ENCODE measurements around the gene GGT5. TPM values are rescaled to one million over a fixed set of nuclear protein-coding genes. Genes with fewer than 3 reads are reported as not detected.
A peak's percentile ranks its signal among the peaks of the same experiment; 100 is the strongest.
"Not testable (repeated sequence)": the region's sequence is repeated elsewhere in the genome, so short reads cannot be mapped to it uniquely, and the experiment has no call there.

Gene GGT5
- polyA plus RNA-seq, 1 donor from 2014 or later, result not detected

DNA sequence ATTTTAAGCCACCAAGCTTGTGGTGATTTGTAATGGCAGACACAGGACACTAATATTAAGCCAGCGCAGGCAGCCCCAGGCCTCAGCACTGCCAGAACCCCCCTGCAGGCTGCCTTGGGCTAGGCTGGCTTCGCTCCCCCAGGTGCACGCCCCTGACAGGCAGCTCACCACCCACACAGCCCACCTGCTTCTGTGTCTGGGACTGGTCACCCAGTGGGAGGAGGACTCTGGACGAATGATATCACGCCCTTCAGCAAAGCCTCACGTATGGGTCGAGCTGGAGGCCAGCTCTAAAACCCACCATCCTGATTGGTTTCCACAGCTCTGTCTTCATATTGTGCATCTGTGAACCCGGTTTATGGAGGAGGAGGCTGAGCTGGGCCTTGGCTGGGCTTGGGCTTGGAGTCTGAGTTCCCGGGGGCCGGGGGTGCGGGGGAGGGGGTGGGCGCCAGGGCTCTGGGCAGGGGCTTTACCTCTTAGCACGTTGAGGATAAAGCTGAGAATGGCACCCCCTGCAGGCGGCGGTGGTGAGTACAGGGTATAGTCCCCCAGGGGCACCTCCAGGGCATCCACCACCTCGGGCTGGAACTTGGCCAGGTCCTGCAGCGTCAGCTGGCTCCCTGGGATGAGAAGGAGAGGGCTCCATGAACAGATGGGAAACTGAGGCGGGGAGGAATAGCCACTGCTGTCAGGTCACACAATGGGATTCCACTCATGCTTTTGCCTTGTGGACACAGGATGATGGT is 13.8 kb downstream of the GGT5 start:
- no peaks in the 10 kb centered on the region for H3K9me3 Mint-ChIP-seq
- peaks cover 0 to 2% (median 0%) of the 10 kb centered on the region in 3 donors for H3K4me1 Mint-ChIP-seq
- no peaks in the 10 kb centered on the region for H3K27me3 Mint-ChIP-seq
- H3K4me3 Mint-ChIP-seq, result peak overlapping the region in 1 of 4 donors; percentile 10
- H3K36me3 Mint-ChIP-seq, result peaks cover 2% of the 10 kb centered on the region
- H3K27ac Mint-ChIP-seq, result peak overlapping the region in 1 of 3 donors; percentile 35

- Mint-ChIP-seq H3K4me1 (no peaks in the 10 kb centered on the region), H3K36me3 (no peaks in the 10 kb centered on the region), H3K4me3 (no peak overlapping the region), H3K27ac (no peak overlapping the region), H3K27me3 (no peaks in the 10 kb centered on the region), H3K9me3 (peaks cover 0 to 4% (median 0%) of the 10 kb centered on the region in 3 donors)
These were observed 18.9 kb downstream of the GGT5 start for GRCh38 chr22:24225951-24226350.

DNA sequence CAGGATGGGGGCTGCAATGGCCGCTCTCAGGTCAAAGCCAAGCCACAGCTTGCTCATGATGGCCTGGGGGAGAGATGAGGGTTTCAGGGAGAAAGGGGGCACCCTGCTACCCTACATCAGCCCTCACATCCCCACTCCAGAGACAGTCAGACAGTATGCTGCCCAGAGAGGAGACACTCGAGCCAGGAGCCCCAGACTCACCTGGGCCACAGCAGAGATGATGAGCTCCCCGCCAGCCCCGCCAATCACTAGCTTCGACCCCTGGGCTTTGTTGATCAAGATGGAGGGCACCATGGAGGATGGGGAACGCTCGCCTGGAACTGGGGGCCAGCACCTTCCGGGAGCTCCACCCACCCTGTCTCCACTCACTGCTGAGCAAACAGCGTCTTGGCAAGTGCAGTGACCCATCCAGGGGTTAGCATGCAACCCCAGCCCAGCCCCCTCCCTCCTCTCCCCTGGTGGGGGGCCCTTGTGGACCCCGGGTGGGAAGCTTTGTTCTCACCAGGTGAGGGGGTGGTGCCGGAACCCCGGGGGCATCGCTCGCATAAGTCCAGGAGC is 19.8 kb downstream of the GGT5 start:
- H3K36me3 Mint-ChIP-seq, result no peaks in the 10 kb centered on the region
- H3K4me3 Mint-ChIP-seq, result no peak overlapping the region
- no peaks in the 10 kb centered on the region for H3K27me3 Mint-ChIP-seq
- no peak overlapping the region for H3K27ac Mint-ChIP-seq
- H3K4me1 Mint-ChIP-seq, result no peaks in the 10 kb centered on the region
- H3K9me3 Mint-ChIP-seq, result peaks cover 0 to 4% (median 0%) of the 10 kb centered on the region in 3 donors

GRCh38 chr22:24224468-24224867 is 20.4 kb downstream of the GGT5 start:
- no peaks in the 10 kb centered on the region for H3K27me3 Mint-ChIP-seq
- no peaks in the 10 kb centered on the region for H3K4me1 Mint-ChIP-seq
- no peak overlapping the region for H3K27ac Mint-ChIP-seq
- peaks cover 0 to 4% (median 0%) of the 10 kb centered on the region in 3 donors for H3K9me3 Mint-ChIP-seq
- no peaks in the 10 kb centered on the region for H3K36me3 Mint-ChIP-seq
- no peak overlapping the region for H3K4me3 Mint-ChIP-seq

- no peak overlapping the region for H3K27ac Mint-ChIP-seq
- peaks cover 0 to 2% (median 0%) of the 10 kb centered on the region in 3 donors for H3K4me1 Mint-ChIP-seq
- no peak overlapping the region for H3K4me3 Mint-ChIP-seq
- peaks cover 0 to 4% (median 0%) of the 10 kb centered on the region in 3 donors for H3K9me3 Mint-ChIP-seq
- no peaks in the 10 kb centered on the region for H3K27me3 Mint-ChIP-seq
- H3K36me3 Mint-ChIP-seq, result peaks cover 2% of the 10 kb centered on the region
These were observed 25.1 kb downstream of the GGT5 start for GRCh38 chr22:24219750-24220149.

DNA sequence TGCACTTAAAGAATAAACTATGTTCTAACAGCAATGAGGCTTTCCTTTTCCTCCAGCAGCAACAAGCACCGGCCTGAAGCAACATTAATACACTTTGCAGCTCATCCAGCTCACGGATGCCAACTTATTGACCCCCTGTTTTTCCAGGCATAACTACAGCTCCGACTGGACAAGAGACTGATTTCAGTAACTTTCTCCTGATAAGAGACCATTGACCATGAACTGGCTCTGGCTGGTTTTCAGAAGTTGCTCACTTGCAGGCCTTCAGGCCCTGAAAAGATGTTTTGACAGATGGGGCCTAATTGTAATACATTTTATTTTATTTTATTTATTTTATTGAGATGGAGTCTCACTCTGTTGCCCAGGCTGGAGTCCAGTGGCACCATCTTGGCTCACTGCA is 27.5 kb downstream of the GGT5 start:
- H3K27me3 Mint-ChIP-seq, result peaks cover 5% of the 10 kb centered on the region
- H3K27ac Mint-ChIP-seq, result no peak overlapping the region
- H3K4me3 Mint-ChIP-seq, result no peak overlapping the region
- peaks cover 2% of the 10 kb centered on the region for H3K36me3 Mint-ChIP-seq
- H3K4me1 Mint-ChIP-seq, result peaks cover 0 to 2% (median 0%) of the 10 kb centered on the region in 3 donors
- no peaks in the 10 kb centered on the region for H3K9me3 Mint-ChIP-seq

- Mint-ChIP-seq H3K4me3 (no peak overlapping the region), H3K4me1 (peaks cover 0 to 4% (median 0%) of the 10 kb centered on the region in 3 donors), H3K9me3 (no peaks in the 10 kb centered on the region), H3K27me3 (peaks cover 5% of the 10 kb centered on the region), H3K36me3 (peaks cover 2% of the 10 kb centered on the region), H3K27ac (no peak overlapping the region)
These were observed 28.2 kb downstream of the GGT5 start for GRCh38 chr22:24216541-24217209.

DNA sequence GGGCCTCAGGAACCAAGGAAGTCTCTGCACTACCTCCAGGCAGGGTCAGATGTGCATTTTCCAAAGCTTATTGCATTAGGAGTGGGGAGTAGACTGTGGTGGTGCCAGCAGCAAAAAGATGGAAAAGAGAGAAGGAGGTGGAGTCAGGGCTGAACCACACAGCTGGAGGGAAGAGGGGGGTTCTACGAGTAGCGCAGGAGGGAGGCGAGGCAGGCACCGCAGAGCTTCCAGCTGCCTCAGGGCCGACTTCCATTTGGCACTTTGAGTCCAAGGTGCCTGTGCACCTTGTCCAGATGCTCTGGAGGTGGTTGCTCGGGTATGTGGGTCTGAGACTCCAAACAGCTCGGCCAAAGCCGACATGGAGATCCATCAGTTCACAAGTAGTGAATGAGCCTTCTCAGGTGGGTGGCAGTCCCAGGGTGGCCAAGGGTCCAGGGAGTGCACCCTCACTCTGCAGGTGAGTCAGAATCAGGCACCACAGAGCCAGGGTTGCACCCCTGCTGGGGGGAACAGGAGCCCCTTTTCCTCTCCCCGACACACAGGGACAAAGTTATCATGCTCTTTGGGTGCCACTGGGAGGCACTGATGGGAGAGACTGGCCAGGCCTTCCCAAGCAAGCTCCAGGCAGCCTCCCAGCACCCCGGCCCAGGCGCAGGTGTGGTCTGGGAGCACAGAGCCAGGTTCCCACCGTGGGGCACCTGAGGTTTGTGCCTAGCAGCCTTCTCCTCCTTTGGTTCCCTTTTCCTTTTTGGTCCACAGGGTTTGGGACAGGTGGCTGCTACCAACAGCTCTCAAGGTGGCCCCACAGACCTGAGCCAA is 30.2 kb downstream of the GGT5 start:
- Mint-ChIP-seq H3K27me3 (peaks cover 5% of the 10 kb centered on the region), H3K36me3 (peaks cover 2% of the 10 kb centered on the region), H3K4me1 (peaks cover 0 to 4% (median 0%) of the 10 kb centered on the region in 3 donors), H3K9me3 (no peaks in the 10 kb centered on the region), H3K27ac (peak overlapping the region in 1 of 3 donors; percentile 18), H3K4me3 (no peak overlapping the region)

GRCh38 chr22:24213111-24213510 is 31.8 kb downstream of the GGT5 start:
- H3K36me3 Mint-ChIP-seq, H3K9me3 Mint-ChIP-seq, H3K4me3 Mint-ChIP-seq, H3K27me3 Mint-ChIP-seq, H3K4me1 Mint-ChIP-seq: not testable (repeated sequence)
- H3K27ac Mint-ChIP-seq, result peak overlapping the region in 1 of 3 donors; percentile 39

DNA sequence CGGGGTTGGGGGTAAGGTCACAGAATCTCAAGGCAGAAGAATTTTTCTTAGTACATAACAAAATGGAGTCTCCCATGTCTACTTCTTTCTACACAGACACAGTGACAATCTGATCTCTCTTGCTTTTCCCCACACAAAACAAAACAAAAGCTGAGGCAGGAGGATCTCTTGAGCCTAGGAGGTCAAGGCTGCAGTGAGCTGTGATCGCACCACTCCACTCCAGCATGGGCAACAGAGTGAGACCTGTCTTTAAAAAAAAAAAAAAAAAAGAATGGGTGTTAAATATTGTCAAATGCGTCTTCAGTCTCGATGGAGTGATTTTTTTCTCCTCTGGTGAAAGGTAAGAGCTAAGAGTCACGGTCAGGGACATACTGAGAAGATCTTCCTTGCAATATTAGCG is 33.2 kb downstream of the GGT5 start:
- H3K27ac Mint-ChIP-seq, H3K9me3 Mint-ChIP-seq, H3K36me3 Mint-ChIP-seq, H3K4me3 Mint-ChIP-seq, H3K27me3 Mint-ChIP-seq: not testable (repeated sequence)
- H3K4me1 Mint-ChIP-seq, result peaks cover 8 to 11% (median 10%) of the 10 kb centered on the region in 3 donors

DNA sequence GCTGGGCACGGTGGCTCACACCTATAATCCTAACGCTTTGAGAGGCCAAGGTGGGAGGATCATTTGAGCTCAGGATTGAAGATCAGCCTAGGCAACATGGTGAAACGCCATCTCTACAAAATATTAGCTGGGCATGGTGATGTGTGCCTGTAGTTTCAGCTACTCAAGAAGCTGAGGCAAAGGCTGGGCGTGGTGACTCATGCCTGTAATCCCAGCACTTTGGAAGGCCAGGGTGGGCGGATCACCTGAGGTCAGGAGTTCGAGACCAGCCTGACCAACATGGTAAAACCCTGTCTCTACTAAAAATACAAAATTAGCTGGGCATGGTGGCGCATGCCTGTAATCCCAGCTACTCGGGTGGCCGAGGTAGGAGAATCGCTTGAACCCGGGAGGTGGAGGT is 34.5 kb downstream of the GGT5 start:
- H3K27ac Mint-ChIP-seq, result not testable (repeated sequence)

DNA sequence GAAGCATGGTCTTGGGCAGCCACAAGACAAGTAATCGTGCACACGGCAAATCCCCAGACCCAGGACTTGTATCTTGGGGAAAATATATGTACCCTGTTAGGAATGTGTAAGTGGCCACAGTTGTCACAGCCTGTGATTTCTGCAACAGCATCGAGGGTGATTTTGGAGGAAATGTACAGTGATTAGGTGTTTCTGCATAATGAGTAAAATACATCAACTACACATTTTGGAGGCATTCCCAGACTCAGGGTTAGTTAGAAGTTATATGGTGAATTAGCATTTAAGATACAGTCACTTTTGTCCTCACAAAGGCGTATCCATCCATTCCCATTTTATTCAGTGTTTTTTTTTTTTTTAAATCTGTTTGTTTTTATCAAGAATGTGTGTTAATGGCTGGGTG is 35.2 kb downstream of the GGT5 start:
- Mint-ChIP-seq H3K4me3 (no peak overlapping the region), H3K9me3 (no peaks in the 10 kb centered on the region), H3K27me3 (peaks cover 9% of the 10 kb centered on the region), H3K4me1 (peaks cover 14 to 22% (median 16%) of the 10 kb centered on the region in 3 donors), H3K36me3 (no peaks in the 10 kb centered on the region), H3K27ac (no peak overlapping the region)

More for the DNA sequence above, 34.5 kb downstream of the GGT5 start:
- not testable (repeated sequence) for H3K4me3 Mint-ChIP-seq, H3K36me3 Mint-ChIP-seq, H3K27me3 Mint-ChIP-seq, H3K9me3 Mint-ChIP-seq
- H3K4me1 Mint-ChIP-seq, result peaks cover 12 to 20% (median 14%) of the 10 kb centered on the region in 3 donors

- H3K36me3 Mint-ChIP-seq, result no peaks in the 10 kb centered on the region
- H3K4me3 Mint-ChIP-seq, result no peak overlapping the region
- H3K27ac Mint-ChIP-seq, result no peak overlapping the region
- H3K27me3 Mint-ChIP-seq, result peaks cover 4% of the 10 kb centered on the region
- H3K4me1 Mint-ChIP-seq, result peaks cover 16 to 22% (median 18%) of the 10 kb centered on the region in 3 donors
- no peaks in the 10 kb centered on the region for H3K9me3 Mint-ChIP-seq
These were observed 35.9 kb downstream of the GGT5 start for GRCh38 chr22:24209016-24209415.

DNA sequence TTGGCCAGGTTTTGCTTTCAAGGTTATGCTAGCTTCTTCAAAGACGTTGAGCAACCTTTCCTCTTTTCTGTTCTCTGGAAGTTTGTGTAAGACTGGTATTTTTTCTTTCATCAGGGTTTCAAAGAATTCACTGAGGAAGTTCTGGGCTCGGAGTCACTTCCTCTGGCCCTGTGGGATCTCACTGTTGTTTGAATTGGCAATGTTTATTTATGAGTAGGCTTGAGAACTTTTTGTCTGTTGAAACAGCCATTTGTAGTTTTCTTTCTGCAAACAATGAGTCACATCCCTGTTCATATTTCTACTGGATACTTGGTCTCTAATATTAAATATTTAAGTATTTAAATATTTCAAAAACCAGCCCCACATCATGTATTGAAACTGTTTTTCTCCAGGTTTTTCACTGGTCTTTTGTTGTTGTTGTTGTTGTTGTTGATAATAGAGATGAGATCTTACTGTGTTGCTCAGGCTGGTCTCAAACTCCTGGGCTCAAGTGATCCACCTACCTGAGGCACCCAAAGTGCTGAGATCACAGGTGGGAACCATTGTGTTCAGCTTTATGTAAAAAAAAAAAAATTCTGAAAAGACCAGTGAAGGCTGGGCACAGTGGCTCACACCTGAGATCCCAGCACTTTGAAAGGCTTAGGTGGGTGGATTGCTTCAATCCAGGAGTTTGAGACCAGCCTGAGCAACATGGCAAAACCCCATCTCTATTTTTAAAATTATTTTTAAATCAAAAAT is 36.7 kb downstream of the GGT5 start:
- Mint-ChIP-seq H3K4me3 (no peak overlapping the region), H3K36me3 (no peaks in the 10 kb centered on the region), H3K27me3 (peaks cover 4% of the 10 kb centered on the region), H3K9me3 (no peaks in the 10 kb centered on the region), H3K27ac (no peak overlapping the region), H3K4me1 (peaks cover 16 to 22% (median 18%) of the 10 kb centered on the region in 3 donors)
